Stimulated activated CD8-positive, alpha-beta memory T cell treated with anti-CD3 and anti-CD28 coated beads, Interleukin-4, amount 100 ng/mL, for 48 hours (primary cell): Measurements from ENCODE around the gene DNAH6.

Source experiments
- DNase-seq: peaks from one replicate; pipeline ENCODE4 v3.0.0-alpha.2; 2020

The DNAH6 gene

GRCh38 chr2:84631985-84632384 lies 115.7 kb downstream of the DNAH6 start:
- DNase-seq = no peak

- no peak for DNase-seq
These were observed 120.0 kb downstream of the DNAH6 start for GRCh38 chr2:84636080-84636971.

DNA sequence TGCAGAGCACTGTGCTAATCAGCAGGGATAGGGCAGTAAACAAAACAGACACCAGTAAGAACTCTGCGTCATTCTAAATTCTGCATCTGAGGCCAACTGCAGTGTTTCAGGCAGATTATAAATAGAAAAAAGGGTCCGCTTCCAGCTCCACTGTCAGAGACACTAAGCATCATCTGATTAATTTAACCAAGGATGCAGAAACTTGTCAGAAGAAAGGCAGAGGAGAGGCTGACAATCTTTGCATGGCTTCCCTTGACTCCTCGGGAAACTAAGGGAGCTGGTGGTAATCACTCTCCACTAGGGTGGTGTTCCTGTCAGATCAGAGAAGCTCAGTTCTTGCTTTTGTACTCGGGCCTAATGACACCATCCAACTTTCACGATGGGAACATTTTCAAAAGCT lies 123.5 kb downstream of the DNAH6 start:
- no peak for DNase-seq

DNA sequence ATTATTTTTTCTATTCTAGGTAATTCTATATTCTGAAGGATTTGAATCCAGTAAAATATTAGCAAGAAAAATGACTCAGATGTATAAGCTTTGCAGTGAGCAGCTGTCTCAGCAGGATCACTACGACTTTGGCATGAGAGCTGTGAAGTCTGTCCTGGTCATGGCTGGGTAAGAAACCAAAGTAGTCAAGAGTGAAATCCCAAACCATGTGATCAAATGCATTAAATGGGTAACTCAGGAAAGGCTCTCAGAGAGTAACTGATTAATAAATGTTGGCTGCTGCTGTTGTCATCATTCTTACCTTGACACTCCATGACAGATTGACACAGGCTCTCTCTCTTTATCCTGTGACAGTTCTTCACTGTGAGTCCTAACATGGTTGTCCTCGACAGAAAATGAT lies 124.1 kb downstream of the DNAH6 start:
- DNase-seq = no peak

DNA sequence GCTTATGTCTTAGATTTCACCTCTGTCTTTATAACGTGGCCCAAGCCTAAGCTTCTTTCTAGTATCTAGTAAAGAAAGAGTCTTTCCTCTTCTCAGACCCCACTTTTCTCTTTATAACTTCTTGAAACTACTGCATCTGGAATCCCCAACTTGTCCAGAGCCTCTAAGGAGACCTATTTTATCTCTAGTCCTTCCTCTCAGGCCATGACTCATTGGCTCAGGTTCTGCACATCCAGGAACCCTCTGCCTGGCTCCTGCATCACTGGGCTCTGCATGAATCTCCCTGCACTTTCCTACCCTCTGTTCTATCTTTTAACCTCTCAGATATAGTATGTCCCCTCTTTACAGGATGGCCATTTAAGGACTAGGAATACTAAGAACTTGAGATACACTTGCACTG lies 124.7 kb downstream of the DNAH6 start:
- no peak for DNase-seq

DNA sequence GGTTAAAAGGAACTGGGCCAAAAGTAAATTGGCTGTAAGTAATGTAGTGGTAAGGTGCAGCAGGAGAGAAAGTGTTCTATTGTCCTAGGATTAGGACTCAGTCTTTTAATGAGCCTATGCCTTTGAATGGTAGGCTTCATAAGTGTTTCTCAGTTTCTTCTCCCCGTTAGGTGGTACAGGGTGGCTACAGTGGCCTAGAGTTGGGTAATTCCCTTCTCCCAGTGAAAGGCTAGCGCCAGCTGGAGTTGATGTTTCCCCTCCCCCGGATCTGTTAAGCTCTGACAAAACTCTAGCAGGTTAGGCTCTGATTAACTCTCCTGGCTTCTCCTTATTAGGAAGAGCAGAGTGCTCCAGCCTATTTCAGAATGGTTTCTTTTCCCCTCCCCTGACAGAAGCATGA lies 127.7 kb downstream of the DNAH6 start:
- DNase-seq = no peak

GRCh38 chr2:84646514-84646913 lies 130.2 kb downstream of the DNAH6 start:
- no peak for DNase-seq

DNA sequence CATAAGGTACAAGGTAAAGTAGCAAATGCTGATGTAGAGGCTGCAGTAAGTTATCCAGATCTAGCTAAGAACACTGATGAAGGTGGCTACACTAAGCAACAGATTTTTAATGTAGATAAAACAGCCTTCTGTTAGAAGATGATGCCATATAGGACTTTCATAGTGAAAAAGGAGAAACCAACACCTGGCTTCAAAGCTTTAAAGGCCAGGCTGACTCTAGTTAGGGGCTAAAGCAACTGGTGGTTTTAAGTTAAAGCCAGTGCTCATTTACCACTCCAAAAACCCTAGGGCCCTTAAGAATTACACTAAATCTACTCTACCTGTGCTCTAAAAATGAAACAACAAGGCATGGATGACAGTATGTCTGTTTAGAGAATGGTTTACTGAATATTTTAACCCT lies 131.0 kb downstream of the DNAH6 start:
- no peak for DNase-seq

- no peak for DNase-seq
These were observed 132.8 kb downstream of the DNAH6 start for GRCh38 chr2:84649058-84649457.

DNA sequence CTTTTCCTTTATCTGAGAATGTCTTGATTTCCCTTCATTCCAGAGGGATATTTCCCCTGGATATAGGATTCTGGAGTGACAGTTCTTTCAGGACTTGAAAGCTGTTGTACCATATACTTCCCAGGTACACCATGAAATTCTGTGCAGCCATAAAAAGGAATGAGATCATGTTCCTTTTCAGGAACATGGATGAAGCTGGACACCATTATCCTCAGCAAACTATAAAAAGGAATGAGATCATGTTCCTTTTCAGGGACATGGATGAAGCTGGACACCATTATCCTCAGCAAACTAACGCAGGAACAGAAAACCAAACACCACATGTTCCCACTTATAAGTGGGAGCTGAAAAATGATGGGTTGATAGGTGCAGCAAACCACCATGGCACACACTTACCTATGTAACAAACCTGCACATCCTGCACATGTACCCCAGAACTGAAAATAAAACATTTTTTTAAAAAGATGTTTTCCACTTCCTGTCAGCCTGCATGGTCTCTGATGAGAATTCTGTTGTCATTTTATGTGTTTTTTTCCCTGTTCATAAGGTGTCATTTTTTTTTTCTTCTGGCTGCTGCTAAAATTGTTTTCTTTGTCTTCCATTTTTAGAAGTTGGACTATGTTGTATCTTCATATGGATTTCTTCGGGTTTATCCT lies 133.3 kb downstream of the DNAH6 start:
- DNase-seq = no peak

DNA sequence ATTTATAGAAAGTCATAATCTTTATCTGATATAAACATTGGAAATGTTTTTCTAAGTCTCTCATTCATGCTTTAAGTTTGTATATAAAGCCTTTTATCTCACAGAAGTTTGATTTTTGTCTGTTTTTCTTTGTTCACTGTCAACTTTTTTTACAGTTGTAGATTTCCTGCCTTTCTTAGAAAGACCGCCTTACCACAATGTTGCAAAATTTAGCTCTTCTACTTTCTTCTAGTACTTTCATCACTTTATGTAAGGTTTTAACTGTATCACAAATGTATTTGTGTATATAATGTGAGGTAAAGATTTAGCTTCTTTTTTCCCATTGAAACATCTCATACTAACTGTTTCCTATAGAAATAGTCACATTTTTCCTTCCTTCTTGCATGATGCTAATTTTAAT lies 136.1 kb downstream of the DNAH6 start:
- DNase-seq = no peak

DNA sequence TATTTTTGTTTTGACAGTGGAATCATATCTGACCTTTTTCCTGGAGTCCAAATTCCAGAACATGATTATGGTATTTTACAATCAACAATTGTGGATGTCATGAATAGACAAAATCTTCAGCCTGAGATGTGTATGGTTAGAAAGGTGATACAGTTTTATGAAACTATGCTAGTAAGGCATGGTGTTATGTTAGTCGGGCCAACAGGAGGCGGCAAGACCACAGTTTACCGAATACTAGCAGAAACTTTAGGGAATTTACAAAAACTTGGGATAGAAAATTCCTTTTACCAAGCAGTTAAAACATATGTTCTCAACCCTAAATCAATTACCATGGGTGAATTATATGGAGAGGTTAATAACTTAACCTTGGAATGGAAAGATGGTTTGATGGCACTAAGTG lies 137.0 kb downstream of the DNAH6 start:
- DNase-seq = no peak

DNA sequence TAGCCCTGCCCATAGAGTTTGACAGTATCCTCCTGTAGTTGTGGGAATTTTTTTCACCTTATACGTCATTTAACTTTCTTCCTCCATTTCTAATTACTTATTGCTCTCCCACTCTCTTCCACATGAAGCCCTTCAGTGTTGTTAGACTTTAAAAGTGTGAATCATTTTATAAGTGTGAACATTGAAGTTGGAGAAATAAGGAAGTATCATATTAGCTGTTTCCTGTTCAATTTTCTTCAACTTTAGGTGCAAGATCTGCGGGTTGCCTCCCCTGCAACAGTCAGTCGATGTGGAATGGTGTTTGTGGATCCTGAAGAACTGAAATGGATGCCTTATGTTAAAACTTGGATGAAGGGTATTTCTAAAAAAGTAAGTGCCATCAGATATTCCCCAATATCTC lies 138.1 kb downstream of the DNAH6 start:
- DNase-seq = no peak

DNA sequence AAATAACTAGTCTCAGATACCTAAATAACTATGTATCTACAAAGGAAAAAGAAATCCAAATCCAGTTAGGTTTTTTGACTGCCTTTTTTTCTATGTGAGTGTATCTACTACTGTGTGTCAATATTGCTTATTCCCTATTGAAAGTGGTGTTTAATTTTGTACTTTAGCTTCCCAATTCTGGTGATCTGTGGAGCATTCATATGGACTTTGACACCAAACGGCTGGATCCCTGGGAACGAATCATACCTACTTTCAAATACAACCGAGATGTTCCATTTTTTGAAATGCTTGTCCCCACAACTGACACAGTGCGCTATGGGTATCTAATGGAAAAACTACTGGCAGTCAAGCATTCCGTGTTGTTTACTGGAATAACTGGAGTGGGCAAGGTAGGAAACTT lies 152.8 kb downstream of the DNAH6 start:
- DNase-seq = no peak

DNA sequence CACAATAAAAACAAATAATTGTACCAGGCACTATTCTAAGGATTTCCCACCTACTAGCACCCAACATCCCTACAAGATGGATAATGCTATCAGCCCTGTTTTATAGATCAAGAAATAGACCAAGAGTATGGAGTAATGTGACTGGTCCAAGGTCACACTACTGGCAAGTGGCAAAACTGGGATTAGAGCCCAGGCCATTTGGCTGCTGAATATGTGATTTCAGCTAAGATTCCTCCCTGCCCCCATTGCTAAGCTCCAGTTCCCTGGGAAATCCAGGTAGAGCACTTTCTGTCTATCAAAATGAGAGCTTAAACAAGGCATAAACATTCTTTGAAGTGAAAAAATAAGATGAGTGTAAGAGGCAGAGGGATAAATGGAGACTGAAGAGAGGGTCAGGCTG lies 157.8 kb downstream of the DNAH6 start:
- no peak for DNase-seq

DNA sequence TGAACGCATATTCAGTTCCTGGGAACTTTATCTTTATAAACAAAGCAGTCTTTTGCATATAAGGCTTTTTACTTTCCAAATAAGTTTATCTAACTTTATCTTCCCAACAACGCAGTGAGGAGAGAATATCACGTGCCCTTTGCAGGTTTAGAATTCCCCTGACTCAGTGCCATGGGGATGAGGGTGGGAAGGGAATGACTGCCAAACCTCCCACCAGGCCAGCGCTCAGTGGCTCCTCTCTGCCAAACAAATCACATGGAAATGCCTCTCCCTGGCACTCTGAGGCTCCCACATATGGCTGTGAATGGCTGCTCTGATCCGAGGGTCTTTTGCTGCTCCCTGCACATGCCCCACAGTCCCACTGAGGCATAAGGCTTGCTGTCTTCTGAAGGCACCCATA lies 158.3 kb downstream of the DNAH6 start:
- no peak for DNase-seq

DNA sequence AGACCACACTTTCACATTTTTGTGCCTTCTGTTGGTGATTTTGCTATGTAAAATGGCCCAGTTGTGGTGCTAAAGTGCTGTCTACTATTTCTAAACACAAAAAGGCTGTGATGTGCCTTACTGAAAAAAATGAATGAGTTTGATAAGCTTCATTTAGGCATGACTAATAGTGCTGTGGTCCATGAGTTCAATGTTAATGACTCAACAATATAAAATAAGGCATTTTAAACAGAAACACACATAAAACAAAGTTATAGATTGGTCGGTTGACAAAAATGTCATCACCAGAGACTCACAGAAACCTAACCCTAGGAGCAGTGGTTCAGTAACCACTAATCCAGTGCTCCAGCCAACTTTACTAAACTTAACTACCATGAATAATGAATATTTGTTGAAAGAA lies 160.0 kb downstream of the DNAH6 start:
- no peak for DNase-seq

- DNase-seq = no peak
These were observed 161.9 kb downstream of the DNAH6 start for GRCh38 chr2:84678214-84678613.

DNA sequence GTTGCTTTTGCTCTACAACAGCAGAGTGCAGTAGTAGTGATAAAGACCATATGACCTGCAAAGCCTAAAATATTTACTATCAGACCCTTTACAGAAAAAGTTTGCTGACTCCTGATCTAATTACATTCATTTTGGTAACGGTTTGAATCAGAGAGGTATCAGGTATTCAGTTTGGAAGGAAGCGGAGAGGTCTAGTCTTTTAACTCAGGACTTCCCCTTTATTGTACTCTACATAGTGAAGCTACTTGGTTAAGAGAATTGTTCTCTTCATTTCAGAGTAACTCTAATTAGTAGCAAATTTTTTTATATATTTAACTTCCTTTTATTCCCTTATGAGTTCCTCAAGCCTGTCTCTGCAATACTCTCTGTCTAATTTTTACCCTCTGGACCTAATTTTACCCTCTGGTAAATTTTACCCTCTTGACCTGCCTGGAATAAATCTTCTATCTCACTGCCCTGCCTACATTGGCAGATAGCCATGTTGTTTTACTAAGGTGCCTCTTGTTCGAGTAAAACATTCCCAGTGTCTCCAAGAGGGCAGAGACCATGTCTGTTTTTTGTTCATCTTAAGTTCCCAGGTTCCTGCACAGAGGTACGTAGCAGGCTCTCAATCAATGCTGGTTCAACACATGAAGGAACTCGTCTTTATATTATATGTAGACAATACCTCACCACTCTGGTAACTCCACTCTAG lies 170.6 kb downstream of the DNAH6 start:
- no peak for DNase-seq

DNA sequence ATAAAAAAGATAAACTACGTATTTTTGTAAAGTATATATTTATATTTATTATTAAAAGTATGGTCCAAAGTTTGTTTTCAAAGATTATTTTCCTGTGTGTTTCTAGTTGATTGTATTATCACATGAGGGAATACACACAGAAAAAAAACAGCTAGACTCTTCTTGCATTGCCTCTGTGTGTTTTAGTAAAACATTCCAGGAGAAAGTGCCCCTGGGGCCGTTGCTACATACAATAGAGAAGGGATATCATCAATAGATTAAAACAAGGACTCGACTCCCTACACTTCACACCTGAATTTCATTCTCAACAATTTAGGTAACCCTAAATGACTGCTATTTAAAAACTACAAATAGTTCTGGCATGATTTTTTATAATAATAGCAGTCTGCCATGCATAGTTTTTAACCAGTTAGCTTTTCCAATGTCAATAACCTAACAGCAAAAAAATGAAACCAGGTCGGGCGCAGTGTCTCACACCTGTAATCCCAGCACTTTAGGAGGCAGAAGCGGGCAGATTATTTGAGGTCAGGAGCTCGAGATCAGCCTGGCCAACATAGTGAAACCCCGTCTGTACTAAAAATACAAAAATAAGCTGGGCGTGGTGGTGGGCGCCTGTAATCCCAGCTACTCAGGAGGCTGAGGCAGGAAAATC lies 171.3 kb downstream of the DNAH6 start:
- no peak for DNase-seq

DNA sequence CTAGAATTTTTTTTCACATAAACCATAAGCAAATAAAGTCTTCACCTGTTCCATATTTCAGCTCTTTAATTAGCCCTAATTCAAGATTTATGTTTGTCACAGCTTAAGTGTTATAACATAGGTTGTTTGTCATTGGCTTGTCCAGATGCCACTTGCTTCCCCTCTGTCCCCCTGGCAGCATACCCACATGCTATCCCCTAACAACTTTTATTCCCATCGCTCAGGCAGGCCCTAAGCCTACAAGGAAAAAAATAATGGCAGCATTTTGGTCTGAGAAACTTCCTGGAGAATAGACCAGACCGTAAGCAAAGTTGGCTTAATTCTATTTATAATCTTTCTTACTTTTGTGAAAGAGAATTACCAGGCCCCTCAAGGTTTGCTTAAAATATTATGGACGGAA lies 173.9 kb downstream of the DNAH6 start:
- no peak for DNase-seq

GRCh38 chr2:84694088-84694622 lies 177.9 kb downstream of the DNAH6 start:
- peak; percentile 34 for DNase-seq

DNA sequence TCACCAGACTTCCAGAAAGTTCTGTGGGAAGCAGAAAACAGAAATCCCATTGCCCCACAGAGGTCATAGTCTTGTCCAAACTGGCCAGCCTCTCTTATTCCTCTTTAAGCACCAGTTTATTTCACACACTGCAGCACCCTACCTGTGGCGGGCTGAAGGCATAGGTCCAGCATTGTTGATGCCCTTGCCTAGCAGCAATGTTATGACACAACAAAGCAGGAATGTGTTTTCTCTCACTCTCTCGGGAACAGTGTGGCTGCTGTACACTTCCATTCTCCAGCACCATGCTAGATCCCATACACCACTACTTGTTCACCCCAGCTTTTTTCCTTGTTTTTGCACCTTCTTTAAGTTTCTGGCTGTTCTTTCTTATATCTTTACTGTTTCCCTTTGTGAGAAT lies 181.6 kb downstream of the DNAH6 start:
- no peak for DNase-seq
